BE2C (cell line): Measurements from ENCODE around the gene FHOD1. TPM values are rescaled to one million over a fixed set of nuclear protein-coding genes. Genes with fewer than 3 reads are reported as not detected.

Experiments used
- DNase-seq: peaks from one replicate; pipeline ENCODE4 v3.0.0-alpha.2; 2020
- H3K27me3 ChIP-seq: fragments of 250-450 bp; sonication (Bioruptor Pico); 2 replicates; pipeline ENCODE4 v1.5.1; 2020; ENCODE audit warnings: mild to moderate bottlenecking
- H3K36me3 ChIP-seq: fragments of 250-450 bp; sonication (Bioruptor Pico); 2 replicates; pipeline ENCODE4 v1.5.1; 2020; ENCODE audit warnings: mild to moderate bottlenecking
- H3K4me1 ChIP-seq: fragments of 250-450 bp; sonication (Bioruptor Pico); 2 replicates; pipeline ENCODE4 v1.5.1; 2020
- H3K4me3 ChIP-seq: 2 replicates; pipeline ENCODE4 v1.5.1; 2011; ENCODE audit warnings: low read depth, low read length
- H3K9me3 ChIP-seq: fragments of 250-450 bp; sonication (Bioruptor Pico); 2 replicates; pipeline ENCODE4 v1.5.1; 2020
- polyA plus RNA-seq: library from polyadenylated mRNA; unstranded; fragments of >200 nt; gene quantifications from one replicate; pipeline ENCODE4 v1.2.1, GENCODE V29; 2012; ENCODE audit warnings: low read depth, missing spikeins; ENCODE audit not compliant: insufficient read length, insufficient read depth
- TF ChIP-seq, protein P1 (sequence below): IDR thresholded peaks from 2 replicates; pipeline ENCODE4 v1.5.1; 2012; ENCODE audit warnings: mild to moderate bottlenecking, low read depth, low read length

Gene FHOD1
- 37.9 TPM for polyA plus RNA-seq

- peak; percentile 96 for DNase-seq
- TF ChIP-seq, protein P1, sequence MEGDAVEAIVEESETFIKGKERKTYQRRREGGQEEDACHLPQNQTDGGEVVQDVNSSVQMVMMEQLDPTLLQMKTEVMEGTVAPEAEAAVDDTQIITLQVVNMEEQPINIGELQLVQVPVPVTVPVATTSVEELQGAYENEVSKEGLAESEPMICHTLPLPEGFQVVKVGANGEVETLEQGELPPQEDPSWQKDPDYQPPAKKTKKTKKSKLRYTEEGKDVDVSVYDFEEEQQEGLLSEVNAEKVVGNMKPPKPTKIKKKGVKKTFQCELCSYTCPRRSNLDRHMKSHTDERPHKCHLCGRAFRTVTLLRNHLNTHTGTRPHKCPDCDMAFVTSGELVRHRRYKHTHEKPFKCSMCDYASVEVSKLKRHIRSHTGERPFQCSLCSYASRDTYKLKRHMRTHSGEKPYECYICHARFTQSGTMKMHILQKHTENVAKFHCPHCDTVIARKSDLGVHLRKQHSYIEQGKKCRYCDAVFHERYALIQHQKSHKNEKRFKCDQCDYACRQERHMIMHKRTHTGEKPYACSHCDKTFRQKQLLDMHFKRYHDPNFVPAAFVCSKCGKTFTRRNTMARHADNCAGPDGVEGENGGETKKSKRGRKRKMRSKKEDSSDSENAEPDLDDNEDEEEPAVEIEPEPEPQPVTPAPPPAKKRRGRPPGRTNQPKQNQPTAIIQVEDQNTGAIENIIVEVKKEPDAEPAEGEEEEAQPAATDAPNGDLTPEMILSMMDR = no peak
These were observed at the start of gene FHOD1 for GRCh38 chr16:67247192-67248072. TSS of gene FHOD1 (minus strand) at chr16:67247481. CDS start at chr16:67247410, 71 bp downstream.

DNA sequence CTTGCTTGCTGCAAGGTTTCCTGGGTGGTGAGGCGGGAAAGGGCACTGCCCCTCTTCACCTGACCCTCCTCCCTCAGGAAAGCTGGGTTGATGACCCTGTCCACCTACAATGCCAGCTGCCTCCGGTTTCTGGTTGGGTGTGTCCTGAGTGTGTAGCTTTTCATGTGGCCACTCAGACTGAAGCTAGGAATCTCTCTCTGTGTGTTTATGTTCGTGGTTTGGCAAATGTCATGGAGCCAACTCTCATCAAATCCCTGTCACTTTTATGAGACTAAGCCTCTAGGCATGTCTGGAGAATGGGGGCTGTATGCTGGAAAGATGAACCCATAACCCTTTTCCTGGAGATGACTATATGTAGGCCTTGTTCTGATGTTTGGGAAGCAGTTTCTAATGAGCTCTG is 49.1 kb upstream of the FHOD1 start:
- TF ChIP-seq, protein P1 = no peak
- H3K27me3 ChIP-seq = no peaks in the 10 kb centered on the region
- no peaks in the 10 kb centered on the region for H3K36me3 ChIP-seq
- no peaks in the 10 kb centered on the region for H3K4me1 ChIP-seq
- no peak overlapping the region for H3K4me3 ChIP-seq
- no peaks in the 10 kb centered on the region for H3K9me3 ChIP-seq
- DNase-seq = no peak

More at GRCh38 chr16:67247192-67248072, at the start of gene FHOD1:
- Histone ChIP-seq H3K9me3 (no peaks in the 10 kb centered on the region), H3K27me3 (peaks cover 17% of the 10 kb centered on the region), H3K36me3 (no peaks in the 10 kb centered on the region), H3K4me3 (peak within 1 kb of the TSS; percentile 75), H3K4me1 (peaks cover 17% of the 10 kb centered on the region)

DNA sequence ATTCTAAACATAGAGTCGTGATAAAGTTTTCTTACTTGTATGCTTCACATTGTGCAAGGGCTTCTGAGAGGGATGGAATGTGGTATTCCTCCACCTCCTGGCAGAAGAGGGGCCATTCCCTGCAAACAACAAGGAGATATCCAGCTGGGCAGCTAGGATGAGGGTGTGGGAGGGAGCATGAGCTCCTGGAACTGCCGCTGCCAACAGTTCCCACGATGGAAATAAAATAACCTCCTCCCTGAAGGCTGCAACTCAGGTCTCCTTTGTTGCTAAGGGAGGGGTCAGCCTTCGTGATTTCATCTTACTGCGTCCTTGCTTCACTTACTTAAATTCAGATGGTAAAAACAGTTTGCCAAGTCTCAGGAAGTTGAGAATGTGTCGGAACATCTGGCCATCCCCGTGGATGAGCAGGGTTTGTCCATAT is 47.7 kb upstream of the FHOD1 start:
- DNase-seq = no peak

GRCh38 chr16:67294171-67294757 is 47.0 kb upstream of the FHOD1 start:
- H3K4me3 ChIP-seq = no peak overlapping the region
- DNase-seq = no peak
- TF ChIP-seq, protein P1 = no peak
- no peaks in the 10 kb centered on the region for H3K27me3 ChIP-seq
- H3K9me3 ChIP-seq = no peaks in the 10 kb centered on the region
- no peaks in the 10 kb centered on the region for H3K36me3 ChIP-seq
- H3K4me1 ChIP-seq = no peaks in the 10 kb centered on the region

More for the DNA sequence above, 47.7 kb upstream of the FHOD1 start:
- Histone ChIP-seq H3K4me1 (no peaks in the 10 kb centered on the region), H3K9me3 (no peaks in the 10 kb centered on the region), H3K36me3 (no peaks in the 10 kb centered on the region), H3K27me3 (no peaks in the 10 kb centered on the region), H3K4me3 (no peak overlapping the region)
- TF ChIP-seq, protein P1 = no peak

GRCh38 chr16:67291461-67291860 is 44.2 kb upstream of the FHOD1 start:
- Histone ChIP-seq H3K4me3 (no peak overlapping the region), H3K4me1 (no peaks in the 10 kb centered on the region), H3K36me3 (no peaks in the 10 kb centered on the region), H3K9me3 (no peaks in the 10 kb centered on the region), H3K27me3 (no peaks in the 10 kb centered on the region)
- DNase-seq = no peak
- TF ChIP-seq, protein P1 = no peak

- TF ChIP-seq, protein P1 = no peak
- H3K9me3 ChIP-seq = no peaks in the 10 kb centered on the region
- no peaks in the 10 kb centered on the region for H3K4me1 ChIP-seq
- no peaks in the 10 kb centered on the region for H3K27me3 ChIP-seq
- no peak for DNase-seq
- no peaks in the 10 kb centered on the region for H3K36me3 ChIP-seq
- no peak overlapping the region for H3K4me3 ChIP-seq
These were observed 40.7 kb upstream of the FHOD1 start for GRCh38 chr16:67287960-67288359.
